A549 (cell line): ENCODE measurements around the gene FRMD3. TPM values are rescaled to one million over a fixed set of nuclear protein-coding genes. Genes with fewer than 3 reads are reported as not detected.

Experiments
- ATAC-seq, 2 experiments: fragments of 200-7000 bp in 1 of 2; fragments of >200 bp in 1 of 2; cut with Nextera tagmentation in 1 of 2; cut with Tn5 transposase in 1 of 2; 3 replicates each; pipeline versions ENCODE4 v1.8.0 to v1.9.1; 2018 to 2020; ENCODE audit warnings: mild to moderate bottlenecking in 1 of 2, moderate library complexity in 1 of 2
- CTCF ChIA-PET: fragments of 300-600 bp; sonication (Branson Sonifier 250); formaldehyde crosslinking; extraction: SDS; loops from one replicate; lab custom pipeline; 2021; ENCODE audit warnings: antibody characterized with exemption, inconsistent platforms; lab: Yijun Ruan, JAX
- POLR2A ChIA-PET: fragments of 350-600 bp; formaldehyde crosslinking; extraction: SDS; loops from one replicate; lab custom pipeline; 2021; ENCODE audit warnings: antibody characterized with exemption, inconsistent platforms; lab: Yijun Ruan, JAX
- DNase-seq, 2 experiments: peaks; one replicate each; pipeline versions ENCODE4 v3.0.0 to v3.0.0-alpha.2; 2011 to 2016; ENCODE audit warnings: low read depth in 1 of 2, low spot score in 1 of 2
- FAIRE-seq: peaks from 2 replicates; lab custom pipeline; 2011; peaks lifted over from hg19 to GRCh38; lab: Jason Lieb, UNC
- H3K27ac ChIP-seq, 2 experiments: fragments of >200 bp; sonication (Bioruptor Twin); formaldehyde crosslinking; 3 replicates each; pipeline ENCODE4 v1.5.1; 2016 to 2017
- H3K4me1 ChIP-seq: fragments of >200 bp; sonication (Bioruptor Twin); formaldehyde crosslinking; 3 replicates; pipeline ENCODE4 v1.6.1; 2016
- H3K4me2 ChIP-seq: fragments of >200 bp; sonication (Bioruptor Twin); formaldehyde crosslinking; 3 replicates; pipeline ENCODE4 v1.6.1; 2016
- H3K4me3 ChIP-seq: fragments of >200 bp; sonication (Bioruptor Twin); formaldehyde crosslinking; 3 replicates; pipeline ENCODE4 v1.5.1; 2016
- H3K9me3 ChIP-seq: fragments of >200 bp; sonication (Bioruptor Twin); formaldehyde crosslinking; 3 replicates; pipeline ENCODE4 v1.6.1; 2016
- BCL3 ChIP-seq: fragments of >200 bp; sonication (Bioruptor Twin); formaldehyde crosslinking; IDR thresholded peaks from 3 replicates; pipeline ENCODE4 v1.6.1; 2016
- BHLHE40 ChIP-seq: IDR thresholded peaks from 2 replicates; pipeline ENCODE4 v1.6.1; 2012; ENCODE audit warnings: low read depth, low read length, inconsistent platforms
- CHD4 ChIP-seq: fragments of 200-600 bp; sonication (generic); IDR thresholded peaks from 2 replicates; pipeline ENCODE4 v1.6.1; 2016; ENCODE audit warnings: antibody characterized with exemption, mild to moderate bottlenecking, borderline replicate concordance
- ESRRA ChIP-seq: fragments of 150-350 bp; IDR thresholded peaks from 2 replicates; pipeline ENCODE4 v1.6.1; 2014; ENCODE audit warnings: mild to moderate bottlenecking, low read length, borderline replicate concordance
- HOXB5 ChIP-seq: fragments of 250-450 bp; sonication (Bioruptor Pico); IDR thresholded peaks from 2 replicates; pipeline ENCODE4 v1.5.0; 2020; ENCODE audit warnings: mild to moderate bottlenecking, moderate library complexity
- KDM5A ChIP-seq: fragments of 200-600 bp; sonication (generic); IDR thresholded peaks from 2 replicates; pipeline ENCODE4 v1.6.1; 2016; ENCODE audit warnings: antibody characterized with exemption, mild to moderate bottlenecking
- WGBS: methylation state at CpG from one replicate; pipeline ENCODE4 v1.1.6; 2017; ENCODE audit errors: missing lambda C conversion rate; 5-methylcytosine and 5-hydroxymethylcytosine counted together
- polyA plus RNA-seq, 4 experiments: library from polyadenylated mRNA; depleted of rRNA in 3 of 4; stranded (reverse); fragments of >200 nt; fragmentation: RNase III in 1 of 4; extraction: RNeasy Plus Mini Kit Qiagen cat#74134 plus additional on column Dnase treatment in 1 of 4; gene quantifications; 2 replicates in 3 of 4; 3 replicates in 1 of 4; pipeline ENCODE4 v1.2.3, GENCODE V29; 2011 to 2017
- small RNA-seq, 6 experiments: library from RNA; depleted of rRNA; stranded (forward); fragments of <200 nt; gene quantifications; one replicate each; pipeline ENCODE3, GENCODE V24; 2012
- TF ChIP-seq, protein P1 (sequence below): fragments of 450-650 bp; IDR thresholded peaks from 2 replicates; pipeline ENCODE4 v1.6.1; 2014; ENCODE audit warnings: antibody characterized with exemption

Gene FRMD3
- polyA plus RNA-seq, 2 of the 4 experiments (the other 2 are of a cell fraction) = 1.7 to 3.3 TPM

GRCh38 chr9:83196946-83197345 lies 341.3 kb downstream of the FRMD3 start:
- ATAC-seq = no peak
- no peak for TF ChIP-seq BCL3
- TF ChIP-seq BHLHE40 = no peak
- no peak for TF ChIP-seq CHD4
- TF ChIP-seq ESRRA = no peak
- TF ChIP-seq KDM5A = no peak
- TF ChIP-seq, protein P1, sequence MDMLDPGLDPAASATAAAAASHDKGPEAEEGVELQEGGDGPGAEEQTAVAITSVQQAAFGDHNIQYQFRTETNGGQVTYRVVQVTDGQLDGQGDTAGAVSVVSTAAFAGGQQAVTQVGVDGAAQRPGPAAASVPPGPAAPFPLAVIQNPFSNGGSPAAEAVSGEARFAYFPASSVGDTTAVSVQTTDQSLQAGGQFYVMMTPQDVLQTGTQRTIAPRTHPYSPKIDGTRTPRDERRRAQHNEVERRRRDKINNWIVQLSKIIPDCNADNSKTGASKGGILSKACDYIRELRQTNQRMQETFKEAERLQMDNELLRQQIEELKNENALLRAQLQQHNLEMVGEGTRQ = no peak
- no peak for TF ChIP-seq HOXB5 (CRISPR knock-in tag)
- no peaks in the 10 kb centered on the region for H3K9me3 ChIP-seq
- ChIA-PET CTCF (interaction anchor here (1.1 to 1.3 kb wide), 2 partner anchors 23 to 134 kb away, joined by 3 read pairs; partner anchors contain the start of gene RASEF), POLR2A (no interaction called here)
- no peak for DNase-seq
- FAIRE-seq = no peak
- H3K4me1 ChIP-seq = no peaks in the 10 kb centered on the region
- 25% methylated on average over 2 of the region's 2 CpGs for WGBS
- no peak overlapping the region for H3K4me2 ChIP-seq
- no peak overlapping the region for H3K27ac ChIP-seq
- H3K4me3 ChIP-seq = no peak overlapping the region

Small RNA genes lying within 50 kb of the gene (small RNA-seq; reads per million reads assigned to genes)
- gene AL137847.3 (0 reads per million in 6 experiments), gene RN7SKP242 (0 reads per million in 6 experiments), gene RNU4-29P (0 reads per million in 6 experiments)

Other genes with a start within 250 kb of the FRMD3 start
- gene IDNK, start 84.7 kb upstream of the FRMD3 start, polyA plus RNA-seq (2011; rRNA removed) = 13.4 and 16.2 TPM in 2 replicates
- 9.4 to 12.5 TPM (median 10.9 TPM) in 3 replicates for gene IDNK, start 84.7 kb upstream of the FRMD3 start, polyA plus RNA-seq (2017; fragmentation: RNase III; extraction: RNeasy Plus Mini Kit Qiagen cat#74134 plus additional on column Dnase treatment)
- gene UBQLN1, start 169.6 kb upstream of the FRMD3 start, polyA plus RNA-seq (2011; rRNA removed) = 187 and 220 TPM in 2 replicates
- gene UBQLN1, start 169.6 kb upstream of the FRMD3 start, polyA plus RNA-seq (2017; fragmentation: RNase III; extraction: RNeasy Plus Mini Kit Qiagen cat#74134 plus additional on column Dnase treatment) = 87.5 to 93.5 TPM (median 90.0 TPM) in 3 replicates